Measurements from ENCODE around the gene ADAP1. TPM values are rescaled to one million over a fixed set of nuclear protein-coding genes. Genes with fewer than 3 reads are reported as not detected.
"Not testable (repeated sequence)": the region's sequence is repeated elsewhere in the genome, so short reads cannot be mapped to it uniquely, and the experiment has no call there.

The ADAP1 gene
- total RNA-seq, 2 donors from 2014 or later, result 24.5 to 24.6 TPM

DNA sequence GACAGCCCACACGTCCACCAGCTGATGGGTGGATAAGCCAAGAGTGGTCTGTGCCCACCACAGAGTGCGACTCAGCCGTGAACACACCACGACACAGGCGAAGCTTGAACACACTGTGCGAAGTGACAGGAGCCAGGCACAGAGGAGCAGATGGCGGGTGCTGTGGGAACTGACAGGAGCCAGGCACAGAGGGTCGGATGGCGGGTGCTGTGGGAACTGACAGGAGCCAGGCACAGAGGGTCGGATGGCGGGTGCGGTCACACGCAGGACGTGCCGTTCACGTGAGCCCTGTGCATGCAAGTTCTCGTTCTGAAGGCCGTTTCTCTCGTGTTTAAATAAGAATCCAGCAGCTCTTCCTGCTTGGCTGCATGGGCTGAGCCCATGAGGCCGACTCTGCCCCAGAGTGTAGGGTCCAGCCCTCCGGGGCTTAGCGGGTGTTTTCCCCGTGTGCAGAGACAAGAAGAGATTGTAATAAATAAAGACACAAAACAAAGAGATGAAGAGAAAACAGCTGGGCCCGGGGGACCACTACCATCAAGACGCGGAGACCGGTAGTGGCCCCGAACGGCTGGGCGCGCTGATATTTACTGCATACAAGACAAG is 5.9 kb upstream of the ADAP1 start:
- no peak for ATAC-seq (ENCODE audit: insufficient number of reproducible peaks, low FRiP score, low read depth)
- no peak for DNase-seq (ENCODE audit: low spot score)
- no peak overlapping the region for H3K27ac ChIP-seq

GRCh38 chr7:959740-960139 is 5.3 kb upstream of the ADAP1 start:
- DNase-seq (ENCODE audit: low spot score), result not testable (repeated sequence)
- H3K4me1 ChIP-seq (ENCODE audit: control insufficient read depth in 1 of 2, low read depth in 2 of 2), result peaks cover 15 to 27% of the 10 kb centered on the region in 2 donors

More for the DNA sequence above, 5.9 kb upstream of the ADAP1 start:
- no peak overlapping the region for H3K4me3 ChIP-seq
- TF ChIP-seq, protein P1, sequence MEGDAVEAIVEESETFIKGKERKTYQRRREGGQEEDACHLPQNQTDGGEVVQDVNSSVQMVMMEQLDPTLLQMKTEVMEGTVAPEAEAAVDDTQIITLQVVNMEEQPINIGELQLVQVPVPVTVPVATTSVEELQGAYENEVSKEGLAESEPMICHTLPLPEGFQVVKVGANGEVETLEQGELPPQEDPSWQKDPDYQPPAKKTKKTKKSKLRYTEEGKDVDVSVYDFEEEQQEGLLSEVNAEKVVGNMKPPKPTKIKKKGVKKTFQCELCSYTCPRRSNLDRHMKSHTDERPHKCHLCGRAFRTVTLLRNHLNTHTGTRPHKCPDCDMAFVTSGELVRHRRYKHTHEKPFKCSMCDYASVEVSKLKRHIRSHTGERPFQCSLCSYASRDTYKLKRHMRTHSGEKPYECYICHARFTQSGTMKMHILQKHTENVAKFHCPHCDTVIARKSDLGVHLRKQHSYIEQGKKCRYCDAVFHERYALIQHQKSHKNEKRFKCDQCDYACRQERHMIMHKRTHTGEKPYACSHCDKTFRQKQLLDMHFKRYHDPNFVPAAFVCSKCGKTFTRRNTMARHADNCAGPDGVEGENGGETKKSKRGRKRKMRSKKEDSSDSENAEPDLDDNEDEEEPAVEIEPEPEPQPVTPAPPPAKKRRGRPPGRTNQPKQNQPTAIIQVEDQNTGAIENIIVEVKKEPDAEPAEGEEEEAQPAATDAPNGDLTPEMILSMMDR (IDR thresholded peaks at IDR 0.05), result no peak
- H3K4me1 ChIP-seq (ENCODE audit: control insufficient read depth in 1 of 2, low read depth in 2 of 2), result peaks cover 15 to 28% of the 10 kb centered on the region in 2 donors
- H3K9me3 ChIP-seq, result no peaks in the 10 kb centered on the region
- no peaks in the 10 kb centered on the region for H3K36me3 ChIP-seq
- H3K27me3 ChIP-seq (replicated peaks; ENCODE audit: insufficient read depth), result no peaks in the 10 kb centered on the region

GRCh38 chr7:959271-959670 is 4.8 kb upstream of the ADAP1 start:
- ATAC-seq (ENCODE audit: insufficient number of reproducible peaks, low FRiP score, low read depth), result no peak
- no peak for DNase-seq (ENCODE audit: low spot score)
- TF ChIP-seq, protein P1 (IDR thresholded peaks at IDR 0.05), result no peak
- Histone ChIP-seq H3K36me3 (no peaks in the 10 kb centered on the region), H3K9me3 (no peaks in the 10 kb centered on the region), H3K4me1 (ENCODE audit: control insufficient read depth in 1 of 2, low read depth in 2 of 2) (peaks cover 11 to 24% of the 10 kb centered on the region in 2 donors), H3K27ac (no peak overlapping the region), H3K27me3 (replicated peaks; ENCODE audit: insufficient read depth) (no peaks in the 10 kb centered on the region), H3K4me3 (no peak overlapping the region)

More at GRCh38 chr7:959740-960139, 5.3 kb upstream of the ADAP1 start:
- not testable (repeated sequence) for H3K4me3 ChIP-seq; H3K27me3 ChIP-seq (replicated peaks; ENCODE audit: insufficient read depth); H3K9me3 ChIP-seq; H3K36me3 ChIP-seq; ATAC-seq (ENCODE audit: insufficient number of reproducible peaks, low FRiP score, low read depth); H3K27ac ChIP-seq

- H3K4me3 ChIP-seq, result no peak overlapping the region
- H3K27me3 ChIP-seq (replicated peaks; ENCODE audit: insufficient read depth), result no peaks in the 10 kb centered on the region
- TF ChIP-seq, protein P1 (IDR thresholded peaks at IDR 0.05), result no peak
- ATAC-seq (ENCODE audit: insufficient number of reproducible peaks, low FRiP score, low read depth), result no peak
- DNase-seq (ENCODE audit: low spot score), result no peak
- H3K9me3 ChIP-seq, result no peaks in the 10 kb centered on the region
- no peak overlapping the region for H3K27ac ChIP-seq
- peaks cover 5 to 20% of the 10 kb centered on the region in 2 donors for H3K4me1 ChIP-seq (ENCODE audit: control insufficient read depth in 1 of 2, low read depth in 2 of 2)
- H3K36me3 ChIP-seq, result no peaks in the 10 kb centered on the region
Observed at GRCh38 chr7:958221-959200, 4.0 kb upstream of the ADAP1 start.

DNA sequence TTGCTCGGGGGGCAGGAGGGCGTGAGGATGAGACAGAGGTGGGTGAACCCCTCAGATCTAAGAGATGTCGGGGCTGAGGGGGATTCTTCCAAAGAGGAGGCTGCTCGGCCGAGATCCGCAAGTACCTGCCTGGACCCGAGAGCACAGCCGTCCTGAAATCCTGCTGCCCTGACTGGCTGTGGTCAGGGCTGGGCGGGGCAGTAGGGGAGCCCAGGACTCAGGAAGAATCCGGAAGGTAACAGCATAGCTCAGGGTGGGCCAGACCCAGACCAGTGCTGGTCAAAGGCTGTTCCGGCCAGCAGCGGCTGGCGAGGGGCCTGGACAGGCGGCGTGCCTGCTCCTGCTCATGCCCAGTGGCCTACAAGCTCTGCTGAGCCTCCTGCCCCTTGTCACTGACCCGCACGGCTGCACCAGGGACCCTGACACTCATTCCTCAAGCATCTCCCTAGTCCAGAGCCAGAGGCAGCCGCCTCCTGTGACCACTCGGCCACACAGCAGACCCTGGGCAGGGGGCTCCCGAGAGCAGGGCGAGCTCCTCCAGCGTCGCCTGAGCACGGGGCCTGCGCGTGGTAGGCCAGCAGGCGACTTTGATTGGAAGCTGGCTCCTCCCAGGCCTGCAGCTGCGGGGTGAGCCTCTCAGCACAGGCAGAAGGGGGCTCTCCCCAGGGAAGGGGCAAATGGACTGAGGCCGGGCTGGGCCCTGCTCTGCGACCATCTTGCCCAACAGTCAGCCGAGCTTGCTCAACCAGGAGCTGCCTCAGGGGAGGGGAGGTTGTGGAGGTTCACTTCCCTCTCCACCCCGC is 3.1 kb upstream of the ADAP1 start:
- H3K27ac ChIP-seq, result no peak overlapping the region
- no peaks in the 10 kb centered on the region for H3K27me3 ChIP-seq (replicated peaks; ENCODE audit: insufficient read depth)
- no peaks in the 10 kb centered on the region for H3K9me3 ChIP-seq
- H3K4me3 ChIP-seq, result no peak overlapping the region
- DNase-seq (ENCODE audit: low spot score) (no peak), ATAC-seq (ENCODE audit: insufficient number of reproducible peaks, low FRiP score, low read depth) (no peak)
- H3K4me1 ChIP-seq (ENCODE audit: control insufficient read depth in 1 of 2, low read depth in 2 of 2), result peaks cover 8 to 19% of the 10 kb centered on the region in 2 donors
- TF ChIP-seq, protein P1 (IDR thresholded peaks at IDR 0.05), result no peak
- no peaks in the 10 kb centered on the region for H3K36me3 ChIP-seq

Data from thoracic aorta (tissue), 2 donors.